Heart left ventricle (tissue), 13 donors: ENCODE data around the gene GNPTG.

Experiments used
- POLR2A ChIP-seq, 2 donors: fragments of 450-650 bp; IDR thresholded peaks; one replicate each; pipeline ENCODE4 v1.6.1; 2017; ENCODE audit warnings: antibody characterized with exemption in 2 of 2, mild to moderate bottlenecking in 2 of 2, moderate library complexity in 2 of 2
- TF ChIP-seq, protein P1 (sequence below), 12 donors: fragments of 200-600 bp; sonication (generic) in 4 of 12; IDR thresholded peaks; one replicate each; pipeline versions ENCODE4 v1.5.0 to v1.8.0; 2018 to 2022; ENCODE audit warnings: antibody characterized with exemption in 12 of 12, mild to moderate bottlenecking in 5 of 12
- donor health status: ischemic (EF 13 %, LVEDD 7.1; RV severe dilation, severe dysfunction).
- donor health status: DM: no; HTN: yes; CAD: no.
- donor health status: DM: no; HTN: no; CAD: no.
- donor health status: ischemic (EF 25% LVEDD 6.9; RV normal size, moderate dysfunction).
- donor health status: ischemic (EF 25% LVEDD 5.7; RV mildly dilated, moderate dysfunction).
- donor health status: ischemic (EF 35%, LVEDD 5.7; RV mildly dilated, moderate dysfunction).
- donor health status: nonischemic (EF 11% LVEDD 7.7; RV severe dilation, severe dysfunction).
- donor health status: DM: yes; HTN: yes; CAD: no.
- donor health status: PGD.
- donor health status: ischemic (EF 29% LVEDD 5.4; RV normal size, mild dysfunction).
- donor health status: nonischemic (EF 23%, LVEDD 6.1; RV moderate dilation, normal function).

DNA sequence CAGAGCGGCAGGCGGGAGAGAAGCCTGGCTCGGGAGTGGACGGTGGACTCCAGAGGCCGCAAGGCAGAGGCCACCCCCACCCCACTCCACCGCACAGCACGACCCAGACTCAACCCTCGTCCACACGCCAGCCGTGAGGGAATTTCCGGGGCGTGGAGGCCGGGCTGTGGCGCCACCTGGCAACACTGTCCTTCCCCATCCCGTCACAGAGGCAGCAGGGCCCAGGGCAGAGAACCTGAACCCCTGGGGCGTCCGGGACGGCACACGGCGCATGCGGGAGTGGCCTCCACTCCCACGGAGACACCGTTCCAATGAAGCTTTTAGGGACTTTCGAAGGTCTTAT lies 23.5 kb downstream of the GNPTG start:
- TF ChIP-seq, protein P1, sequence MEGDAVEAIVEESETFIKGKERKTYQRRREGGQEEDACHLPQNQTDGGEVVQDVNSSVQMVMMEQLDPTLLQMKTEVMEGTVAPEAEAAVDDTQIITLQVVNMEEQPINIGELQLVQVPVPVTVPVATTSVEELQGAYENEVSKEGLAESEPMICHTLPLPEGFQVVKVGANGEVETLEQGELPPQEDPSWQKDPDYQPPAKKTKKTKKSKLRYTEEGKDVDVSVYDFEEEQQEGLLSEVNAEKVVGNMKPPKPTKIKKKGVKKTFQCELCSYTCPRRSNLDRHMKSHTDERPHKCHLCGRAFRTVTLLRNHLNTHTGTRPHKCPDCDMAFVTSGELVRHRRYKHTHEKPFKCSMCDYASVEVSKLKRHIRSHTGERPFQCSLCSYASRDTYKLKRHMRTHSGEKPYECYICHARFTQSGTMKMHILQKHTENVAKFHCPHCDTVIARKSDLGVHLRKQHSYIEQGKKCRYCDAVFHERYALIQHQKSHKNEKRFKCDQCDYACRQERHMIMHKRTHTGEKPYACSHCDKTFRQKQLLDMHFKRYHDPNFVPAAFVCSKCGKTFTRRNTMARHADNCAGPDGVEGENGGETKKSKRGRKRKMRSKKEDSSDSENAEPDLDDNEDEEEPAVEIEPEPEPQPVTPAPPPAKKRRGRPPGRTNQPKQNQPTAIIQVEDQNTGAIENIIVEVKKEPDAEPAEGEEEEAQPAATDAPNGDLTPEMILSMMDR (IDR thresholded peaks at IDR 0.05): no peak
- TF ChIP-seq POLR2A (IDR thresholded peaks at IDR 0.05): no peak
